Chondrocyte (in vitro differentiated cells): ENCODE data around the gene CAMK2N2. TPM values are rescaled to one million over a fixed set of nuclear protein-coding genes. Genes with fewer than 3 reads are reported as not detected.

ENCODE experiments used
- DNase-seq: peaks from one replicate; pipeline ENCODE4 v3.0.0; 2021; ENCODE audit warnings: mixed read lengths, low spot score
- H3K27ac Mint-ChIP-seq: one replicate; pipeline ENCODE4 v1.8.0; 2021; ENCODE audit warnings: mild to moderate bottlenecking, moderate library complexity, mixed read lengths; ENCODE audit not compliant: unreplicated experiment
- H3K27me3 Mint-ChIP-seq: 2 replicates; pipeline ENCODE4 v1.8.0; 2021; ENCODE audit warnings: low read depth, mixed read lengths
- H3K36me3 Mint-ChIP-seq: 2 replicates; pipeline ENCODE4 v1.8.0; 2021; ENCODE audit warnings: low read depth, mixed read lengths
- H3K4me1 Mint-ChIP-seq: 2 replicates; pipeline ENCODE4 v1.8.0; 2021; ENCODE audit warnings: low read depth, mild to moderate bottlenecking, mixed read lengths
- H3K4me3 Mint-ChIP-seq: one replicate; pipeline ENCODE4 v1.8.0; 2021; ENCODE audit warnings: mild to moderate bottlenecking, moderate library complexity, mixed read lengths; ENCODE audit not compliant: unreplicated experiment
- H3K9me3 Mint-ChIP-seq: 2 replicates; pipeline ENCODE4 v1.8.0; 2021; ENCODE audit warnings: low read depth, mixed read lengths
- CTCF ChIP-seq: fragments of 200-600 bp; sonication (generic); IDR thresholded peaks from 2 replicates; pipeline ENCODE4 v1.5.0; 2021; ENCODE audit warnings: antibody characterized with exemption, mild to moderate bottlenecking, moderate library complexity
- total RNA-seq: library from RNA; stranded (reverse); gene quantifications from 3 replicates; pipeline ENCODE4 v1.2.1, GENCODE V29; 2021

CAMK2N2 gene
- total RNA-seq, 1 donor from 2014 or later, result 3.2 TPM

GRCh38 chr3:184231671-184232070 lies 29.7 kb downstream of the CAMK2N2 start:
- TF ChIP-seq CTCF, result no peak
- DNase-seq, result no peak
- H3K27ac Mint-ChIP-seq, result no peak overlapping the region
- H3K4me1 Mint-ChIP-seq, result peaks cover 12% of the 10 kb centered on the region
- H3K27me3 Mint-ChIP-seq, result peaks cover 34% of the 10 kb centered on the region
- H3K4me3 Mint-ChIP-seq, result peak overlapping the region; percentile 63
- peaks cover 3% of the 10 kb centered on the region for H3K36me3 Mint-ChIP-seq
- no peaks in the 10 kb centered on the region for H3K9me3 Mint-ChIP-seq

- H3K36me3 Mint-ChIP-seq, result peaks cover 3% of the 10 kb centered on the region
- peak overlapping the region; percentile 63 for H3K4me3 Mint-ChIP-seq
- H3K4me1 Mint-ChIP-seq, result peaks cover 12% of the 10 kb centered on the region
- DNase-seq, result no peak
- peaks cover 37% of the 10 kb centered on the region for H3K27me3 Mint-ChIP-seq
- no peaks in the 10 kb centered on the region for H3K9me3 Mint-ChIP-seq
- TF ChIP-seq CTCF, result no peak
- no peak overlapping the region for H3K27ac Mint-ChIP-seq
These were observed 30.5 kb downstream of the CAMK2N2 start for GRCh38 chr3:184230603-184231528.

- Mint-ChIP-seq H3K36me3 (peaks cover 3% of the 10 kb centered on the region), H3K4me3 (no peak overlapping the region), H3K4me1 (peaks cover 12% of the 10 kb centered on the region), H3K27ac (no peak overlapping the region), H3K9me3 (no peaks in the 10 kb centered on the region), H3K27me3 (peaks cover 39% of the 10 kb centered on the region)
- no peak for TF ChIP-seq CTCF
- no peak for DNase-seq
These were observed 31.2 kb downstream of the CAMK2N2 start for GRCh38 chr3:184230081-184230602.

GRCh38 chr3:184229394-184230080 lies 31.8 kb downstream of the CAMK2N2 start, which contains the start of gene VWA5B2:
Gene VWA5B2 (plus strand): TSS chr3:184229585. CDS start chr3:184230529, 944 bp downstream.
- no peak for DNase-seq
- Mint-ChIP-seq H3K4me1 (peaks cover 12% of the 10 kb centered on the region), H3K4me3 (peak within 1 kb of the TSS; percentile 60), H3K9me3 (no peaks in the 10 kb centered on the region), H3K27me3 (peaks cover 43% of the 10 kb centered on the region), H3K36me3 (peaks cover 3% of the 10 kb centered on the region), H3K27ac (no peak within 1 kb of the TSS)
- peak; percentile 33 for TF ChIP-seq CTCF
